Vagina (tissue), 2 donors: Measurements from ENCODE around the gene CREBL2. TPM values are rescaled to one million over a fixed set of nuclear protein-coding genes. Genes with fewer than 3 reads are reported as not detected.

ENCODE experiments used
- DNase-seq, 2 donors: peaks; one replicate each; pipeline ENCODE4 v3.0.0-alpha.2; 2017; ENCODE audit errors: extremely low spot score in 2 of 2
- H3K27ac ChIP-seq: fragments of 200-600 bp; sonication (generic); one replicate; pipeline ENCODE4 v1.5.1; 2019
- H3K27me3 ChIP-seq: fragments of 200-600 bp; sonication (generic); one replicate; pipeline ENCODE4 v1.5.1; 2019
- H3K36me3 ChIP-seq, 2 donors: fragments of 200-600 bp; sonication (generic); one replicate each; pipeline ENCODE4 v1.5.1; 2017 to 2019
- H3K4me1 ChIP-seq: fragments of 200-600 bp; sonication (generic); one replicate; pipeline ENCODE4 v1.5.1; 2019
- H3K4me3 ChIP-seq, 2 donors: fragments of 200-600 bp; sonication (generic); 1 replicate in 1 of 2; 2 replicates in 1 of 2; pipeline ENCODE4 v1.5.1; 2016 to 2019
- H3K9me3 ChIP-seq: fragments of 200-600 bp; sonication (generic); one replicate; pipeline ENCODE4 v1.5.1; 2019
- POLR2A ChIP-seq, 2 donors: fragments of 450-650 bp; IDR thresholded peaks; one replicate each; pipeline ENCODE4 v1.6.1; 2017; ENCODE audit warnings: antibody characterized with exemption in 2 of 2, mild to moderate bottlenecking in 2 of 2, moderate library complexity in 2 of 2
- POLR2AphosphoS5 ChIP-seq, 2 donors: sonication (generic); formaldehyde crosslinking; IDR thresholded peaks; one replicate each; pipeline ENCODE4 v1.9.0; 2017; ENCODE audit warnings: antibody characterized with exemption in 2 of 2, mild to moderate bottlenecking in 2 of 2, low read depth in 1 of 2; ENCODE audit not compliant: insufficient read depth in 1 of 2
- intact Hi-C: fragments of 100-400 bp; cut with DNase I; formaldehyde crosslinking; loops from one replicate; pipeline ENCODE4 v1.15.1; 2023
- total RNA-seq: library from RNA; depleted of rRNA; stranded (reverse); fragments of >200 nt; gene quantifications from one replicate; pipeline ENCODE4 v1.2.3, GENCODE V29; 2016
- TF ChIP-seq, protein P1 (sequence below), 3 experiments: fragments of 450-650 bp in 2 of 3; fragments of 200-600 bp in 1 of 3; sonication (generic) in 1 of 3; IDR thresholded peaks; one replicate each; pipeline ENCODE4 v1.5.1; 2017 to 2019; ENCODE audit warnings: antibody characterized with exemption in 3 of 3, mild to moderate bottlenecking in 2 of 3, moderate library complexity in 2 of 3

The CREBL2 gene
- total RNA-seq, 1 donor from 2014 or later: 29.0 TPM

- Histone ChIP-seq H3K27me3 (no peaks in the 10 kb centered on the region), H3K9me3 (no peaks in the 10 kb centered on the region), H3K4me3 (no peak overlapping the region), H3K36me3 (no peaks in the 10 kb centered on the region), H3K4me1 (no peaks in the 10 kb centered on the region), H3K27ac (no peak overlapping the region)
- intact Hi-C loops: no loop called here
- TF ChIP-seq, protein P1, sequence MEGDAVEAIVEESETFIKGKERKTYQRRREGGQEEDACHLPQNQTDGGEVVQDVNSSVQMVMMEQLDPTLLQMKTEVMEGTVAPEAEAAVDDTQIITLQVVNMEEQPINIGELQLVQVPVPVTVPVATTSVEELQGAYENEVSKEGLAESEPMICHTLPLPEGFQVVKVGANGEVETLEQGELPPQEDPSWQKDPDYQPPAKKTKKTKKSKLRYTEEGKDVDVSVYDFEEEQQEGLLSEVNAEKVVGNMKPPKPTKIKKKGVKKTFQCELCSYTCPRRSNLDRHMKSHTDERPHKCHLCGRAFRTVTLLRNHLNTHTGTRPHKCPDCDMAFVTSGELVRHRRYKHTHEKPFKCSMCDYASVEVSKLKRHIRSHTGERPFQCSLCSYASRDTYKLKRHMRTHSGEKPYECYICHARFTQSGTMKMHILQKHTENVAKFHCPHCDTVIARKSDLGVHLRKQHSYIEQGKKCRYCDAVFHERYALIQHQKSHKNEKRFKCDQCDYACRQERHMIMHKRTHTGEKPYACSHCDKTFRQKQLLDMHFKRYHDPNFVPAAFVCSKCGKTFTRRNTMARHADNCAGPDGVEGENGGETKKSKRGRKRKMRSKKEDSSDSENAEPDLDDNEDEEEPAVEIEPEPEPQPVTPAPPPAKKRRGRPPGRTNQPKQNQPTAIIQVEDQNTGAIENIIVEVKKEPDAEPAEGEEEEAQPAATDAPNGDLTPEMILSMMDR (IDR thresholded peaks at IDR 0.05): no peak
- TF ChIP-seq POLR2AphosphoS5 (IDR thresholded peaks at IDR 0.05; ENCODE audit: insufficient read depth in 1 of 2, low read depth in 1 of 2) (no peak), POLR2A (IDR thresholded peaks at IDR 0.05) (no peak)
- DNase-seq: no peak
Observed at GRCh38 chr12:12671850-12672660, 60.4 kb downstream of the CREBL2 start.

- no peak overlapping the region for H3K27ac ChIP-seq
- TF ChIP-seq, protein P1 (IDR thresholded peaks at IDR 0.05): no peak
- TF ChIP-seq POLR2AphosphoS5 (IDR thresholded peaks at IDR 0.05; ENCODE audit: insufficient read depth in 1 of 2, low read depth in 1 of 2) (no peak), POLR2A (IDR thresholded peaks at IDR 0.05) (no peak)
- no peaks in the 10 kb centered on the region for H3K9me3 ChIP-seq
- no peaks in the 10 kb centered on the region for H3K4me1 ChIP-seq
- no peaks in the 10 kb centered on the region for H3K27me3 ChIP-seq
- intact Hi-C loops: no loop called here
- H3K36me3 ChIP-seq: no peaks in the 10 kb centered on the region
- no peak overlapping the region for H3K4me3 ChIP-seq
- DNase-seq: no peak
Observed at GRCh38 chr12:12673296-12673695, 61.6 kb downstream of the CREBL2 start.

DNA sequence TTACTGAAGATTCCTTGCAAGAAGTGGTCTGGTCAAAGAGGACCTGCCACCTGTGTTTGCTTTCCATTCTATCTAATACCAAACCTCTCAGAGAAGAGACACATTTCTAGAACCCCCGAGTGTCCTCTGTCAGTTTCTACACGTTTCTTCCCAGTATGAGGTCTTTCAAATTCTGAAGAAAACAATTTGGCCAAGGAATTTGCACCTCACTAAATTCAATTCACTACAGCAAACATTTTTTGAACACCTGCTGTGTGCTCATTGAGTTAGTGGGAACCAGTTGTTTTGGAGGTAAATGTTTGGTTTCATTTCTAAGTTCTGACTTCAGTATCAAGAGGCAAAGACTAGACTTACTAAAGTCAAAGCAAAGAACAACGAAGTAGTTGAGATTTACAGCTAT lies 64.9 kb downstream of the CREBL2 start:
- no peak for TF ChIP-seq POLR2AphosphoS5 (IDR thresholded peaks at IDR 0.05; ENCODE audit: insufficient read depth in 1 of 2, low read depth in 1 of 2)
- TF ChIP-seq POLR2A (IDR thresholded peaks at IDR 0.05): no peak
- TF ChIP-seq, protein P1 (IDR thresholded peaks at IDR 0.05): no peak
- H3K27ac ChIP-seq: no peak overlapping the region
- no peak for DNase-seq
- no peak overlapping the region for H3K4me3 ChIP-seq
- H3K4me1 ChIP-seq: no peaks in the 10 kb centered on the region
- no peaks in the 10 kb centered on the region for H3K36me3 ChIP-seq
- intact Hi-C loops: no loop called here
- H3K27me3 ChIP-seq: no peaks in the 10 kb centered on the region
- no peaks in the 10 kb centered on the region for H3K9me3 ChIP-seq

- H3K4me1 ChIP-seq: no peaks in the 10 kb centered on the region
- intact Hi-C loops: no loop called here
- H3K4me3 ChIP-seq: no peak overlapping the region
Observed at GRCh38 chr12:12681061-12681765, 69.5 kb downstream of the CREBL2 start.

More at GRCh38 chr12:12681061-12681765, 69.5 kb downstream of the CREBL2 start:
- no peaks in the 10 kb centered on the region for H3K27me3 ChIP-seq
- no peaks in the 10 kb centered on the region for H3K36me3 ChIP-seq
- no peak for TF ChIP-seq POLR2AphosphoS5 (IDR thresholded peaks at IDR 0.05; ENCODE audit: insufficient read depth in 1 of 2, low read depth in 1 of 2)
- TF ChIP-seq POLR2A (IDR thresholded peaks at IDR 0.05): no peak
- TF ChIP-seq, protein P1 (IDR thresholded peaks at IDR 0.05): no peak
- no peaks in the 10 kb centered on the region for H3K9me3 ChIP-seq
- no peak overlapping the region for H3K27ac ChIP-seq
- DNase-seq: no peak
